NCI-H146 treated with DMSO at 0.1 percent for 48 hours (cell line): ENCODE results near the gene DYNLT4.
A peak's percentile ranks its signal among the peaks of the same experiment; 100 is the strongest.

Experiments
- DNase-seq: peaks from one replicate; lab custom pipeline; 2025; ENCODE audit not compliant: unreplicated experiment; lab: John Stamatoyannopoulos, UW

The DYNLT4 gene

GRCh38 chr1:44790968-44791801, 16.0 kb downstream of the DYNLT4 start:
- no peak for DNase-seq

DNA sequence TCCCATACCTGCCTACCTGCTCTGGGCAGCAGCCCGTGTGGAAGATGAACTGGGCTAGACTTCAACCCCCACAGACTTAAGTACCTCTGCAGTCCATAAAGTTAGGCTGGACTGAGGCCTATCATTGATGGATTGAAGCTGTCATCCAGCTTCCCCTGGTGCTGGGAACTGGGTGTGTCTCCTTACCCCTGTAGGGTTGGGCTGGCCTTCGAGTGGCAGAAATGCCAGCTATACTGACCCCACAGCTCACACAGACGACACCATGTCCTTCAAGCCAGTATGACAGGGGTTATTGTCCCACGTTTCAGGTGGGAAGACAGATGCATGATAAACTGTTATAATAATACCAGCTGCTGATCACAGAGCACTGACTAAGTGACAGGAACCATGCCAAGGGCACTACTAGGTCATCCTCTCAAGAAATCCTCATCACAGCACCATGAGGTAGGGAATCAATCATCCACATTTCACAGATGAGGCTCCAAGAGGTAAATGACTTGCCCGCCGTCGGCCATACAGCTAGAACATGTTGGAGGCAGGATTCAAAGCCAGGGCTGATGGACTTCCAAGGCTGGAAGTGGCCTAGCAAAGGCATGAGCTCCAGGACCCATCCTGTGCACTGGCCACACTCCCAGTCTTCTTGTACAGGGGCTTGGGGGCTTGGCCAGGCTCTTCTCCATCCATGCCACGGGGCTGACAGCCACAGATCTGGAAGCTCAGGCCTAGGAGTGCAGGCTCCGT, 18.9 kb downstream of the DYNLT4 start, which contains the start of gene BEST4:
Gene BEST4 (minus strand): TSS at position 51 of the 741 bp plus-strand sequence. CDS start 465 bp downstream, outside the sequence.
- no peak for DNase-seq

- DNase-seq, result no peak
Measured at GRCh38 chr1:44787506-44787905, 19.6 kb downstream of the DYNLT4 start.

DNA sequence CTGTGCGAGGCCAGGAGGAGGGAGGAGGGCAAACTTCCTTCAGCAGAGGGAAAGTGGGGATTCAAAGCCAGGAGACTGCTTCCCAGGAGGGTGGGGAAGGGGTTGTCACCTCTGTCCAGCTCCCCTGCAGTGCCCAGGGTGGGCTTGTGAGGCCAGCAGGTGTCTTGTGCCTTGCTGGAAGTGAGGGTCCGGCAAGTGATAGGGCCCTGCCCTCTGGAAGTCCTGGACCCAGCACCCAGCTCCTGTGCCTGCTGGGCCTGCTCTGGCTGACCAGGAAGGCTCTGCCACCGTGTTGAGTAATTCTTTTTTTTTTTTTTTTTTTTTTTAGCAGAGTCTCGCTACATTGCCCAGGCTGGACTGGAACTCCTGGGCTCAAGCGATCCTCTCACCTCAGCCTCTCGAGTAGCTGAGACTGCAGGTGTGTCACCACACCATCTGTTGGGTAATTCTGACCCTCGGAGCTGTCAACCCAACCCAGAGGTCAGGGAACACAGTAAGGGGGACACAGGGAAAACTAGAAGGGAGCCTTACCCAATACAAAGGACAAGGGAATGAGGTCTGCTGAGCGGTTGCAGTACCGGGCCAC, 20.2 kb downstream of the DYNLT4 start:
- DNase-seq, result no peak

DNA sequence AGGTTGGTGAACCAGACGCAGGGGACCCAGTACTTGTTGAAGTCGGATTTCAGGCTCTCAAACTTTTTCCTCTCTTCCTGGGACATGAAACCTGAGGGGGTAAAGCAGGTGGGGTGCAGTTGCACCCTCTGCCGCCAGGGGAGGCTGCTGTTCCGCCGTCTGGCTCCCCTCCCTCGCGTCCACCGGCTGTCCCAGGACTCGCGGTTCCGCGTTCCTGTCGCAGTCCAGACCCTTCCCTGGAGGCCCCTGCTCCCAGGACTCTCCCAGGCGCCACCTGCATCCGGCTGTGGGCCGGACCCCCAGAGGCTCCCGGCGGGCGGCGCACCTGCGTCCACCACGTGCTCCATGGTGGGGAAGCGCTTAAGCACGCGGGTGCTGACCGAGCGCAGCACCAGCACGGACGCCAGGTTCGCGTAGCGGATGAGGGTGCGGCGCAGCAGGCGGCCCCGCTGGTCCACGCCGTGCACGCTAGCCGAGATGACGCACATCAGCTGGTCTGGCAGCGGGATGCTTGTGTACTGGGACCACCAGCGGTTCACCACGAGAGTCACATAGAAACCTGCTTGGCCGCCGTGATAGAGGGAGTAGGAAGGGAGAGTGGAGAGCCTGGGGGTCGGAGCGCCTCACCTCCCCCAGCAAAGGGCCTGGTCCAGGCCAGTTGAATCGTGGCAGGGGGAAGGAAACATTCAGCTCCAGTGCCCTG, 20.9 kb downstream of the DYNLT4 start:
- no peak for DNase-seq

DNA sequence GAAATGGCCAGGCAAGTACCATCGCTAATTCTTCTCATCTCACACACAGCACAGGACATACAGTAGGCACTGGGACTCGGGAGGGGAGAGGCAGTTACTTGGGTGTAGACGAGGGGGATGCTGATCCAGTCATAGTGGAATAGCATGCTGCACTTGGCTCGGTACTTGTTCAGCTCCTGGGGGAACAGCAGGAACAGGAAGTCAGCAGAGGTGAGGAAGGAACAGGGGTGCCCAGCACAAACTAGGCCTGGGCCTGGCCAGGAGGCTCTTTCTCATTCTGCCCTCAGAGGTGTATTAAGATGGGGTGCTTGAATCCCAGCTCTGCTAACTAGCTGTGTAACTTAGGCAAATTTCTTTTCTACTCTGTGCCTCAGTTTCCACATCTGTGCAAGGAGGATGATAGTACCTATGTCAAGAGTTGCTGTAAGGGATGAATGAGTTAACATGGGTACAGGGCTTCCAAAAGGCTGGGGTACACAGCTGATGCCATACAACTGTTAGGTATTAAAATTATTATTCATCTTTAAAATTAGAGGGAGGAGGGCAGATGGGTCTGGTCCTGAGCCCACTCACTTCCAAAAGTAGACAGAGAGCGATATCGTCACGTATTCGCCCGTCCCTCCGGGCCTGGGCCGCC, 21.5 kb downstream of the DYNLT4 start:
- no peak for DNase-seq

GRCh38 chr1:44785029-44785380, 22.1 kb downstream of the DYNLT4 start:
- no peak for DNase-seq

- no peak for DNase-seq
Measured at GRCh38 chr1:44784094-44785028, 22.8 kb downstream of the DYNLT4 start.

DNA sequence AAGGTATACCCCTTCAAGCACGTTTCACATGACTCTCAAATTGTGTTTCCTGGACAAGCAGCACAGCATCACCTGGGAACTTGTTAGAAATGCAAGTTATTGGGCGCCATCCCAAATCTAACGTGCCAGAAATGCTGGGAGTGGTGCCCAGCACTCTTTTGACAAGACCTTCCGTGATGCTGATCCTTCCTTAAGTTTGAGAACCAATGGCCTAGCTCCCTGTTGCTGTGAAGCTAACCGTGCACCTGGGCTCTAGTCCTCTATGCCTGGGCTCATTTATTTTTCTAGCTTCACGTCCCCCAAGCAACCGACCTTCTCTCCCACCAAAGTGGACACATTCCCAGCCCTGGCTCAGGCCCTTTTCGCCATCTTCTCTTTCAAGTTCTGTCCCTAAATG, 23.5 kb downstream of the DYNLT4 start:
- no peak for DNase-seq

GRCh38 chr1:44780583-44781121, 26.5 kb downstream of the DYNLT4 start:
- no peak for DNase-seq

GRCh38 chr1:44778705-44779576, 28.2 kb downstream of the DYNLT4 start:
- DNase-seq, result no peak

DNA sequence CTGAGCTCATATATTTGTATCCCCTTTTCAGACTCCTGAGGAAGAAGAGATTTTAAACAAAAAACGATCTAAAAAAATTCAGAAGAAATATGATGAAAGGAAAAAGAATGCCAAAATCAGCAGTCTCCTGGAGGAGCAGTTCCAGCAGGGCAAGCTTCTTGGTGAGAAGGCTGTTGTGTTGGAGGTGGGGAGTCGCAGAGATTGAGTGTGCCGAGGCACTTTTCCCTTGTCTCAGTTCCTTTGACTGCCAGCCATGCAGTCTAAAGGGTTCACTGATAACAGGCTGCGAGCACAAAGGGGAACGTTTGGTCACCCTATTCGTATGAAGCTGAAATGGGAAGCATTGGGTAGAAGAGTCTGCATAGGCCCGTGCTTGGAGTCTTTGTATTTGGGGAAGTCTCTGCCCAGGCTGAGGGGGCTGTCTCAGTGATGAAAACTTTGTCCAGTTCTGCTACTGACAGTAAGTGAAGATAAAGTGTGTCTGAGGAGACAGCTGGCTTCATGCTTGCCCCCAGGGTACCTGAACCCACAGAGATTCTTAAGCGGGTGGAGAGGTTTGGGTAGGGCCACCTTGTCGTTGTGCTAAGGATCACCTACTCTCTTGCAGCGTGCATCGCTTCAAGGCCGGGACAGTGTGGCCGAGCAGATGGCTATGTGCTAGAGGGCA, 29.0 kb downstream of the DYNLT4 start:
- no peak for DNase-seq

DNA sequence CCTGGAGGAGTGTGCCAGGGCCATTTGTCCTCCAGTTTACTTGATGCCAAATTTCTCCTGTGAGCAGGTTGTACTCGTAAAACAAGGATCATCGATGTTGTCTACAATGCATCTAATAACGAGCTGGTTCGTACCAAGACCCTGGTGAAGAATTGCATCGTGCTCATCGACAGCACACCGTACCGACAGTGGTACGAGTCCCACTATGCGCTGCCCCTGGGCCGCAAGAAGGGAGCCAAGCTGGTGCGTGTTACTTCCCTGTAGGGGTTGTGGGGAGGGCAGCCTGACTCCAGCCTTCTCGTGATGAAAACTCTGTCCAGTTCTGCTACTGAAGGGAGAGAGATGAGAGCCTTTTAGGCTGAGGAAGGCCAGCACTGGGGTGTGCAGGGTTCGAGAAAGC, 29.6 kb downstream of the DYNLT4 start:
- DNase-seq, result no peak

GRCh38 chr1:44776730-44777068, 30.5 kb downstream of the DYNLT4 start:
- DNase-seq, result no peak

DNA sequence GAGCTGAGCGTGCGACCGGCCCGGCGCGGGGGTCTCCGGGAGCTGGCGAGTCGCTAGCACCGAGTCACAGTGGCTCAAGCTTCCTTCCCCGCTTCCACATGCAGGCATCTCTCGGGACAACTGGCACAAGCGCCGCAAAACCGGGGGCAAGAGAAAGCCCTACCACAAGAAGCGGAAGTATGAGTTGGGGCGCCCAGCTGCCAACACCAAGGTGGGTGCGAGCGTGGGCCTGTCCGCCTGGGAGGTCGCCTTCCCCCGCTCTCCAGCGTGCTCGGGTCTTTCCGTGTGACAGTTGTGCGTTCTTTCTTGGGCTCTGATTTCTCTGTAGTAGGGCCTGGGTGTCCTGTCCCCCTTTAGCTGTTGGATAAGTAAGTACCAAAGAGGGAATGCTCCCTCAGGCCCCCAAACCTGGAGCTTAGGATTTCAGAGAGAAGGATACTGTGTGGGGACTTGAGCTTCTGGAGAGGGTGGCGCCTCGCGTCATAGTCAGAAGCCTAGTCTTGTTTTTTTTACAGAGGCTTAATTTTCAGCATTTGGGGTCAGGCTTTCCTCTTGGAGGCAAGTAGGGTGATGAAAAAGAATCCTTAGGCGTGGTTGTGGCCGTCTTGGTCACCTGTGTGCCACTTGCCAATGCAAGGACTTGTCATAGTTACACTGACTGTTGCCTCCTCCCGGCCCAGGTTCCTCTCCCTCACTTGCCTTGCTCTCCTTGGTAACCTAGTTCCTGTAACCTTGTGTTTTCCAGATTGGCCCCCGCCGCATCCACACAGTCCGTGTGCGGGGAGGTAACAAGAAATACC, 31.0 kb downstream of the DYNLT4 start:
- no peak for DNase-seq

DNA sequence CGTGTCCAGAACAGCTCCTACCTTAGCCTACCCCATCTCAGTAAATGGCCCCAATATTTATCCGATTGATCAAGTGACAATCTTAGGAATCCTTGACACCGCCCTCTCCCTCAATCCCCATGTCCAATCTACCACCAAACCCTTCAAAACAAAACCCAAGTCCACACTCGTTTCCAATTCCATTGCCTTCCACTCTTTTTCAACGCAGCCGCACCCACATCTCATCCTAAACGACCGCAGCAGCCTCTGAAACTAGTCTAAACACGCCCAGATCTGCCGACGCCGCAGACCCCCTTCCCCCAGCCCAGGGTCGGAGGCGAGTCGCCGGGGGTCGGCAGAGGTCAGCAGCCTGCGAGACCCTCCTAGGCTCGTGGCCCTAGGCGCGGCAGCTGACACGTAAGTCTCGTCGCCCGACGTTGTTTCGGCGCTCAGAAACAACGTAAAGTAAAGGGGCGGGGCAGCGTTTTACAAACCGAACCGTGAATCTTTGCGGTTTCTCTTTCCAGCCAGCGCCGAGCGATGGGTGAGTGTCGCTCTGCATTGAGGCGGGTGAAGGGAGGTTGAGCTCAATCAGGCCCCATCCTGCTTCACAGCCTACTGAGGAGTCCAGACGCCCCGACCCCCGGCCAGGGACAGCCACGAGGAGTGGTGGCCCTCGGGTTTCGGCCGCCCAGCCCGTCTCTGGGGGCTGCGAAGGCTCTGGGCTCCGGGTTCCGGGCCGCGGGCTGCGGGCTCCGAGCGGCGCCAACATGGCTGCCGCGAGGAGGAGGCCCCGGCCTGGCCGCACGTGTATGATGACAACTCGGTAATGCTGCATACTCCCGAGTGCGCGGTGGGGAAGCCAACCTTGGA, 31.8 kb downstream of the DYNLT4 start, which contains the start of gene RPS8:
Gene RPS8 (plus strand): TSS at position 463 of the 852 bp plus-strand sequence. CDS start 57 bp downstream, at position 520.
- DNase-seq, result peak; percentile 72
